ENCODE results near the gene CDK14.

DNA sequence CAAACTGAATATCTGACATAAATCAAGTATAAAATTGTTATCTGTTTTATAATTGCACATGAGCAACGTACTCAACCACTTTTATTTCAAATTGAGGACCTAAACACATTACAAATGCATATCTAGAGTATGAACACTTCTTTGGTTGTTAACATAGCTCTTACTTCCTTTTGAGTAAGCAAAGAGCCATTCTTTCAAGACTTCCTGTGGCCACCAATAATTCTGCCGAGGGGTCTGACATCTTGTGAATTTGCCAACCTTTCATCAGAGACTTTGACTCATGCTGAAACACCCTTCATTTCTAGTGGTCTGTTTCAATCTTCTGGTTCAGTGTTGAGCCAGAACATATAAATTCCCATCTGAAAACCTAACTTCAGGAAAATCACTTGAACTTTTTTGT, 59.4 kb downstream of the CDK14 start:
- TF ChIP-seq RAD21 (IDR thresholded peaks at IDR 0.05) (no peak), EGR1 (IDR thresholded peaks at IDR 0.05; ENCODE audit: low read depth in 2 of 2) (no peak), TAF1 (conservative IDR thresholded peaks at IDR 0.05) (no peak)
- TF ChIP-seq, protein P1, sequence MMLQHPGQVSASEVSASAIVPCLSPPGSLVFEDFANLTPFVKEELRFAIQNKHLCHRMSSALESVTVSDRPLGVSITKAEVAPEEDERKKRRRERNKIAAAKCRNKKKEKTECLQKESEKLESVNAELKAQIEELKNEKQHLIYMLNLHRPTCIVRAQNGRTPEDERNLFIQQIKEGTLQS (IDR thresholded peaks at IDR 0.05): no peak
- TF ChIP-seq, protein P2, sequence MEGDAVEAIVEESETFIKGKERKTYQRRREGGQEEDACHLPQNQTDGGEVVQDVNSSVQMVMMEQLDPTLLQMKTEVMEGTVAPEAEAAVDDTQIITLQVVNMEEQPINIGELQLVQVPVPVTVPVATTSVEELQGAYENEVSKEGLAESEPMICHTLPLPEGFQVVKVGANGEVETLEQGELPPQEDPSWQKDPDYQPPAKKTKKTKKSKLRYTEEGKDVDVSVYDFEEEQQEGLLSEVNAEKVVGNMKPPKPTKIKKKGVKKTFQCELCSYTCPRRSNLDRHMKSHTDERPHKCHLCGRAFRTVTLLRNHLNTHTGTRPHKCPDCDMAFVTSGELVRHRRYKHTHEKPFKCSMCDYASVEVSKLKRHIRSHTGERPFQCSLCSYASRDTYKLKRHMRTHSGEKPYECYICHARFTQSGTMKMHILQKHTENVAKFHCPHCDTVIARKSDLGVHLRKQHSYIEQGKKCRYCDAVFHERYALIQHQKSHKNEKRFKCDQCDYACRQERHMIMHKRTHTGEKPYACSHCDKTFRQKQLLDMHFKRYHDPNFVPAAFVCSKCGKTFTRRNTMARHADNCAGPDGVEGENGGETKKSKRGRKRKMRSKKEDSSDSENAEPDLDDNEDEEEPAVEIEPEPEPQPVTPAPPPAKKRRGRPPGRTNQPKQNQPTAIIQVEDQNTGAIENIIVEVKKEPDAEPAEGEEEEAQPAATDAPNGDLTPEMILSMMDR (IDR thresholded peaks at IDR 0.05; ENCODE audit: low read depth, low read length, missing input control): no peak
